Neural progenitor cell (in vitro differentiated cells): ENCODE results near the gene VDAC2. TPM values are rescaled to one million over a fixed set of nuclear protein-coding genes. Genes with fewer than 3 reads are reported as not detected.

Source experiments
- DNase-seq: peaks from one replicate; pipeline ENCODE4 v3.0.0-alpha.2; 2016; ENCODE audit warnings: low spot score
- H2AFZ ChIP-seq: fragments of 200-600 bp; sonication (generic); replicated peaks from 2 replicates; pipeline ENCODE4 v1.6.1; 2016; ENCODE audit warnings: antibody characterized with exemption
- H3F3A ChIP-seq: fragments of 200-600 bp; sonication (generic); 2 replicates; pipeline ENCODE4 v1.6.1; 2016; ENCODE audit warnings: antibody characterized with exemption, low read depth
- H3K27ac ChIP-seq: fragments of 200-600 bp; sonication (generic); 2 replicates; pipeline ENCODE4 v1.5.1; 2016; ENCODE audit warnings: mild to moderate bottlenecking
- H3K27me3 ChIP-seq: fragments of 200-600 bp; sonication (generic); 2 replicates; pipeline ENCODE4 v1.6.1; 2016; ENCODE audit warnings: mild to moderate bottlenecking, moderate library complexity
- H3K36me3 ChIP-seq: fragments of 200-600 bp; sonication (generic); 2 replicates; pipeline ENCODE4 v1.5.1; 2016
- H3K4me1 ChIP-seq: fragments of 200-600 bp; sonication (generic); 2 replicates; pipeline ENCODE4 v1.6.1; 2016; ENCODE audit warnings: mixed run types
- H3K4me2 ChIP-seq: fragments of 200-600 bp; sonication (generic); 2 replicates; pipeline ENCODE4 v1.6.1; 2016
- H3K4me3 ChIP-seq: fragments of 200-600 bp; sonication (generic); 2 replicates; pipeline ENCODE4 v1.5.1; 2016
- H3K79me2 ChIP-seq: fragments of 200-600 bp; sonication (generic); 2 replicates; pipeline ENCODE4 v1.6.1; 2016; ENCODE audit warnings: low read depth
- H3K9ac ChIP-seq: fragments of 200-600 bp; sonication (generic); 2 replicates; pipeline ENCODE4 v1.6.1; 2016
- H3K9me3 ChIP-seq: fragments of 200-600 bp; sonication (generic); 2 replicates; pipeline ENCODE4 v1.5.1; 2016; ENCODE audit warnings: low read depth
- H4K20me1 ChIP-seq: fragments of 200-600 bp; sonication (generic); 2 replicates; pipeline ENCODE4 v1.6.1; 2016; ENCODE audit warnings: low read depth
- H3K27ac Mint-ChIP-seq: 3 replicates; pipeline ENCODE4 v1.8.0; 2021; ENCODE audit warnings: mixed read lengths
- H3K27me3 Mint-ChIP-seq: 2 replicates; pipeline ENCODE4 v1.8.0; 2022; ENCODE audit warnings: low read depth, mild to moderate bottlenecking, inconsistent platforms, moderate library complexity, mixed read lengths; ENCODE audit not compliant: insufficient read depth
- H3K36me3 Mint-ChIP-seq: 3 replicates; pipeline ENCODE4 v1.8.0; 2021; ENCODE audit warnings: mixed read lengths
- H3K4me1 Mint-ChIP-seq: 3 replicates; pipeline ENCODE4 v1.8.0; 2021; ENCODE audit warnings: mixed read lengths
- H3K4me3 Mint-ChIP-seq: 3 replicates; pipeline ENCODE4 v1.8.0; 2021; ENCODE audit warnings: mild to moderate bottlenecking, moderate library complexity, mixed read lengths
- H3K9me3 Mint-ChIP-seq: 3 replicates; pipeline ENCODE4 v1.8.0; 2020; ENCODE audit warnings: mixed read lengths
- EZH2 ChIP-seq: fragments of 200-600 bp; sonication (generic); IDR thresholded peaks from 2 replicates; pipeline ENCODE4 v1.6.1; 2017; ENCODE audit warnings: antibody characterized with exemption, mild to moderate bottlenecking, moderate library complexity
- EZH2phosphoT487 ChIP-seq: fragments of 200-600 bp; sonication (generic); IDR thresholded peaks from 2 replicates; pipeline ENCODE4 v1.6.1; 2017; ENCODE audit warnings: antibody characterized with exemption
- total RNA-seq: library from RNA; depleted of rRNA; stranded (reverse); fragments of >200 nt; gene quantifications from 2 replicates; pipeline ENCODE4 v1.2.3, GENCODE V29; 2015; ENCODE audit warnings: low replicate concordance
- TF ChIP-seq, protein P1 (sequence below): fragments of 200-600 bp; sonication (generic); IDR thresholded peaks from 2 replicates; pipeline ENCODE4 v1.5.1; 2017; ENCODE audit warnings: antibody characterized with exemption, mild to moderate bottlenecking

Gene VDAC2
- total RNA-seq, 1 donor from 2014 or later, result 341 TPM

GRCh38 chr10:75236178-75236825 is 25.7 kb downstream of the VDAC2 start:
- Histone ChIP-seq H3K9ac (no peak overlapping the region), H4K20me1 (peaks cover 12% of the 10 kb centered on the region), H3K79me2 (no peaks in the 10 kb centered on the region), H3K4me2 (no peak overlapping the region), H2AFZ (peak overlapping the region; percentile 62), H3K36me3 (peaks cover 2% of the 10 kb centered on the region), H3F3A (peaks cover 39% of the 10 kb centered on the region), H3K4me1 (no peaks in the 10 kb centered on the region), H3K9me3 (no peaks in the 10 kb centered on the region), H3K27me3 (peaks cover 7% of the 10 kb centered on the region), H3K4me3 (no peak overlapping the region), H3K27ac (no peak overlapping the region)
- H3K27ac Mint-ChIP-seq, result no peak overlapping the region
- H3K4me1 Mint-ChIP-seq, result peaks cover 9% of the 10 kb centered on the region
- TF ChIP-seq EZH2phosphoT487 (no peak), EZH2 (no peak)
- TF ChIP-seq, protein P1, sequence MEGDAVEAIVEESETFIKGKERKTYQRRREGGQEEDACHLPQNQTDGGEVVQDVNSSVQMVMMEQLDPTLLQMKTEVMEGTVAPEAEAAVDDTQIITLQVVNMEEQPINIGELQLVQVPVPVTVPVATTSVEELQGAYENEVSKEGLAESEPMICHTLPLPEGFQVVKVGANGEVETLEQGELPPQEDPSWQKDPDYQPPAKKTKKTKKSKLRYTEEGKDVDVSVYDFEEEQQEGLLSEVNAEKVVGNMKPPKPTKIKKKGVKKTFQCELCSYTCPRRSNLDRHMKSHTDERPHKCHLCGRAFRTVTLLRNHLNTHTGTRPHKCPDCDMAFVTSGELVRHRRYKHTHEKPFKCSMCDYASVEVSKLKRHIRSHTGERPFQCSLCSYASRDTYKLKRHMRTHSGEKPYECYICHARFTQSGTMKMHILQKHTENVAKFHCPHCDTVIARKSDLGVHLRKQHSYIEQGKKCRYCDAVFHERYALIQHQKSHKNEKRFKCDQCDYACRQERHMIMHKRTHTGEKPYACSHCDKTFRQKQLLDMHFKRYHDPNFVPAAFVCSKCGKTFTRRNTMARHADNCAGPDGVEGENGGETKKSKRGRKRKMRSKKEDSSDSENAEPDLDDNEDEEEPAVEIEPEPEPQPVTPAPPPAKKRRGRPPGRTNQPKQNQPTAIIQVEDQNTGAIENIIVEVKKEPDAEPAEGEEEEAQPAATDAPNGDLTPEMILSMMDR, result peak; percentile 1
- no peaks in the 10 kb centered on the region for H3K9me3 Mint-ChIP-seq
- peak overlapping the region; percentile 80 for H3K4me3 Mint-ChIP-seq
- H3K27me3 Mint-ChIP-seq, result peaks cover 3% of the 10 kb centered on the region
- DNase-seq, result no peak
- H3K36me3 Mint-ChIP-seq, result peaks cover 7% of the 10 kb centered on the region

GRCh38 chr10:75238182-75239095 is 27.8 kb downstream of the VDAC2 start:
- H3F3A ChIP-seq, result peaks cover 18% of the 10 kb centered on the region
- H3K4me1 ChIP-seq, result no peaks in the 10 kb centered on the region
- no peak overlapping the region for H2AFZ ChIP-seq
- H3K27me3 ChIP-seq, result peaks cover 7% of the 10 kb centered on the region
- H3K4me2 ChIP-seq, result no peak overlapping the region
- no peaks in the 10 kb centered on the region for H3K9me3 Mint-ChIP-seq
- H3K27ac ChIP-seq, result no peak overlapping the region
- H3K79me2 ChIP-seq, result no peaks in the 10 kb centered on the region
- H3K27ac Mint-ChIP-seq, result no peak overlapping the region
- H3K36me3 ChIP-seq, result no peaks in the 10 kb centered on the region
- H3K4me3 ChIP-seq, result no peak overlapping the region
- peaks cover 3% of the 10 kb centered on the region for H3K27me3 Mint-ChIP-seq
- no peaks in the 10 kb centered on the region for H3K36me3 Mint-ChIP-seq
- peaks cover 6% of the 10 kb centered on the region for H3K4me1 Mint-ChIP-seq
- no peak overlapping the region for H3K9ac ChIP-seq
- no peak overlapping the region for H3K4me3 Mint-ChIP-seq
- H3K9me3 ChIP-seq, result no peaks in the 10 kb centered on the region
- TF ChIP-seq EZH2 (no peak), EZH2phosphoT487 (no peak)
- TF ChIP-seq, protein P1, result no peak
- H4K20me1 ChIP-seq, result peaks cover under 1% of the 10 kb centered on the region
- no peak for DNase-seq

- H3K79me2 ChIP-seq, result no peaks in the 10 kb centered on the region
- H3K4me1 ChIP-seq, result no peaks in the 10 kb centered on the region
- Mint-ChIP-seq H3K27me3 (peaks cover 3% of the 10 kb centered on the region), H3K9me3 (no peaks in the 10 kb centered on the region), H3K4me3 (no peak overlapping the region), H3K4me1 (peaks cover 5% of the 10 kb centered on the region), H3K27ac (no peak overlapping the region), H3K36me3 (no peaks in the 10 kb centered on the region)
- no peaks in the 10 kb centered on the region for H3K36me3 ChIP-seq
- H3K27ac ChIP-seq, result no peak overlapping the region
- peaks cover 12% of the 10 kb centered on the region for H3F3A ChIP-seq
- H3K9ac ChIP-seq, result no peak overlapping the region
- TF ChIP-seq EZH2phosphoT487 (no peak), EZH2 (no peak)
- TF ChIP-seq, protein P1, result no peak
- no peaks in the 10 kb centered on the region for H3K9me3 ChIP-seq
- no peaks in the 10 kb centered on the region for H4K20me1 ChIP-seq
- no peak overlapping the region for H3K4me2 ChIP-seq
- H3K4me3 ChIP-seq, result no peak overlapping the region
- no peak for DNase-seq
- H3K27me3 ChIP-seq, result peaks cover 7% of the 10 kb centered on the region
- no peak overlapping the region for H2AFZ ChIP-seq
Measured at GRCh38 chr10:75239096-75239790, 28.6 kb downstream of the VDAC2 start.
